Stimulated activated naive CD8-positive, alpha-beta T cell treated with anti-CD3 and anti-CD28 coated beads, Interleukin-15, Interleukin-2, amounts not matched to agents 100 U/mL and 50 U/mL, for 24 hours (primary cell): Measurements from ENCODE around the gene WFDC2.
A peak's percentile ranks its signal among the peaks of the same experiment; 100 is the strongest.
"Not testable (repeated sequence)": the region's sequence is repeated elsewhere in the genome, so short reads cannot be mapped to it uniquely, and the experiment has no call there.

Experiments
- ATAC-seq: fragments of 150-1000 bp; cut with Tn5 transposase; one replicate; pipeline ENCODE4 v1.10.0; 2021
- DNase-seq: peaks from one replicate; pipeline ENCODE4 v3.0.0; 2021

Gene WFDC2

DNA sequence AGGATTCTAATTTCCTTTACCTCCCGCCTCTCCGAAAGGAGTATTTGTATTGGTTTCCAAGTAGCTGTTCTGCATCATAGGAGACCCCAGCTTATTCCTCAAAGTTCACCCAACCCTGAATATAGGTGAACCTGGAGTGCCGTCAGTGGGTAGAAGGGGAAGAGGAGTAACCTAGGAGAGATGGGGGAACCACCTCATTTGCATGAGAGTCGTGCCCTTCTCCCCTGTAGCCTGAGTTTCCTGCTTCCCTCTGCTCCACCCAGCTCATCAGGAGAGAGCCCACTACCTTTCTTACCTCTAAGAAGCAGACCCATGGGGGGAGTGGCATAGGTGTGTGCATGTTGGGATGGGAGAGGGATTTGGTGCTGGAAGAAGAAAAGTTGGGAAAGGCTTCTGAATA lies 17.3 kb upstream of the WFDC2 start:
- peak; percentile 26 for ATAC-seq
- no peak for DNase-seq

DNA sequence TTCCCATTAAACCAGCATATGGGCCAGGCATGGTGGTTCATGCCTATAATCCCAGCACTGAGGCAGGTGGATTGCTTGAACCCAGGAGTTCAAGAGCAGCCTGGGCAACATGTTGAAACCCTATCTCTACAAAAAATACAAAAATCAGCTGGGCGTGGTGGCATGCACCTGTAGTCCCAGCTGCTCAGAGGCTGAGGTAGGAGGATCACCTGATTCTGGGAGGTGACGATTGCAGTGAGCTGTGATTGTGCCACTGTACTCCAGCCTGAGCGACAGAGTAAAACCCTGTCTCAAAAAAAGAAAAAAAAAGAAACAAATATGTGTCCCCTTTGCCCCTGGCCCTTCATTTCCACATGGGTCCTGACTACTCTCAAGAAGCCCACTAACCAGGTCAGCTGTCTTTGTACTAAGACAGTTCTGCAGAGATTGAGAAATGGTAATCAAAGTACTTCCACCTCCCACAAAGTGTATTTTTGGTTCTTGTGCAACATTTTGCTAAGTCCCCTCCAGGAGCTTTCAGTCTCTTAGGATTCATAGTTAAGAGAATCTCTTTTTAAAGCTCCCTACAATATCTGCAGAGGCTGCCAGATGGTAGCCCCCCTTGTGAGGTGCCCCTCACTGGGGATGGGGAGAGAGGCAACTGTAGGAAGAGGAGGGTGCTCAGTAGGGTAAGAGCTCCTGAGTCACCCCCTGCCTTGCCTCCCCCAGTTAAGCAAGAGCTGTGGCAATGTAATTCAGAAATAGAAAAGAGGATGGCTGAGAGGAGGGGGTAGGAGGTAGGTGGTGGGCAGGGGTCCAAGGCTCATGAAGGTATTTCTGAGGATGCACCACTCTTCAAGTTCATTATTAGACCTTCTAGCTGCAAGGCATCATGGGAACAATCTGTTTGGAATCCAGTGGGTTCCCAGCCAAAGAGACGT lies 16.5 kb upstream of the WFDC2 start:
- ATAC-seq (no peak), DNase-seq (no peak)

DNA sequence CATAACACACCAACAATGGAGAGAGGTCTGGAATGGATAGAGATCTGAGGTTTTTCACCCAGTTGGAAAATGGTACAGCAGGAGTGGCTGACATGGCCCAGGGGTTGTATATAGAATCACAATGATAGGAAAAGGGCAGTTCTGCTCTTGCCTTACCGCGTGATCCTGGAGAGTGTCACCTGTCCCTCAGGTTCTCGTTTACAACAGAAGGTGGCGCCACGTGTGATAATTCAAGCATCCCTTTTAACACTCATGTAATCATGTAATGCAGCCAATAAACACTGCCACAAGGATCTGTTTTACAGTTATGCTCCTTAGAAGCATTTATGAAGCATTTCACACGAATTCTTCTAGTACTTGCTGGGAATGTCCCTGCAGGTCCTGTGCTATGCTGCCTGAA lies 12.9 kb upstream of the WFDC2 start:
- ATAC-seq, result peak; percentile 47

DNA sequence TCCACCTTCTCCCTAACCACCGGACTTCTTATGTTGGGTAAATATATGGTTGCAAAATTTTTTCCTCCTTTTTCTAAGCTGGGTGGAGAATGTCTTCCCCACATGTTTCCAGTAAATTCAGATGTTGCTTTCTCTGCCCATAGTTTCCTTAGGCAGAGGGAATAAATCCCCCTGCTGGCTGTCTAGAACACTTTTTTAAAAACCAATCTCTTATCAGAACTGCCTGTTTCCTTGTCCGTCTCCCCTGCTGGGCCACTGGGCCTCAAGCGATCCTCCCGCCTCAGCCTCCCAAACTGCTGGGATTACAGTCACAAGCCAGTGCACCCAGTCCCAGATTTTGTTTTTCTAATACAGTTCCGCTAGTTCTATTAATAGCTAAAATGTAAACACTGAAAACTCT lies 9.9 kb upstream of the WFDC2 start:
- no peak for ATAC-seq
- no peak for DNase-seq

More for the DNA sequence above, 12.9 kb upstream of the WFDC2 start:
- peak; percentile 55 for DNase-seq

DNA sequence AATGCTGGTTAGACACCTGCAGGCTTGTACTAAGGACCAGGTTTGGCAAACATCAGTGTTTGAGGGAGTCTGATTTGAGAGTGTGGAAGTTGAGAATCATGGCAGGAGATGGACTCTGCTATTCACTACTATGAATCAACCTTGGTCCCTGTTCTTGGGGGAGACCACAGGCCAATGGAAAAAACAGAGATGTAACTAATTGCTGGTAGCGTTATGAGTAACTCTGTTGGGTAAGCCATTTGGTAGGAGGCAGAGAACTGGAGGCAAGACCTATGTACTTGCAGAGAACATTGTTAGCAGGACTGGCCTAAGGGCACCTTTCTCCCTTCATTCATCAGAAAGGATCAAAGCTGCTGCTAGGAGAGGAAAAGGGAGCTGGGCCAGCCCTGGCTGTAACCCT lies 8.3 kb upstream of the WFDC2 start:
- ATAC-seq (peak; percentile 81), DNase-seq (no peak)

DNA sequence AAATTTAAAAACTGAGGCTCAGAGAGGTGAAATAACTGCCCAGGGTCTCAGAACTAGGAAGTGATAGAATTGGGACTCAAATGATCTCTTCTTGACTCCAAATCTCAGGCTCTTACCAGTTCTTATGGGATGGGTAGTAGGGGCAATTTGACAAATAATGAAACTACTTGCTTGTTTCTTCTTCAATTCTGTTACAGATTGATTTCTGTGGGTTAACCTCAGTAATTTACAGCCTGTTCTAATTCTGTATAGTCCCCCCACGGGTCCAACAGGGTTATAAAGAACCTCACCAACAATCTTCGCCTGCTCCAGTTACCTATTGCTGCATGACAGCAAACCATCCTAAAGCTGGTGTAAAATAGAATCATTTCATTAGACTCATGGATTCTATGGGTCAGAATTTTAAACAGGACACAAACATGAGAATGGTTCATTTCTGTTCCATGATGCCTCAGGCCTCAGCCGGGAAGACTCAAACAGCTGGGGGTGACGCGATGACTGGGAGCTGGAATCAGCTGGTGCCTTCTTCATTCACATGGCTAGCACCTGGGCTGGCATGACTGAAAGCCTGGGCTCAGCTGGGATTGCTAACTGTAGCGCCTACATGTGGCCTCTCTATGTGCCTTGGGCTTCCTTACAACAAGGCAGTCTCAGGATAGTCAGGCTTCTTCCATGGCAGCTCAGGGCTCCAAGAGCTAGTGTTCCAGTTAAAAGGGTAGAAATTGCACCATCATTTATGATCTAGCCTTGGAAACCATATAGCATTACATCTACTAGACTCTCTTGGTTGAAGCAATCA lies 6.6 kb upstream of the WFDC2 start:
- ATAC-seq (no peak), DNase-seq (no peak)

DNA sequence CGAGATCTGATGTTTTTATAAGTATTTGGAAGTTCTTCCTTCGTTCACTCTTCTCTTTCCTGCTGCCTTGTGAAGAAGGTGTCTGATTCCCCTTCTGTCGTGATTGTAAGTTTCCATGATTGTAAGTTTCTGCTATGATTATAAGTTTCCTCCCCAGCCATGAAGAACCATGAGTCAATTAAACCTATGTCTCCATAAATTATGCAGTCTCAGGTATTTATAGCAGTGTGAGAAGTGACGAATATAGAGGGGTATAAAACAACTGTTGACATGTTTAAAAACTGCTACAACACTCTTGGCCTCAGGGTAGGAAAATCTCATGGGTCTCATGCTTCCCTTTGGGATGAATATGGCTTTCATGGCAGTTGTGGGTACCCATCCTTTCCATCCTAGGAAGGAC lies 5.8 kb upstream of the WFDC2 start:
- peak; percentile 42 for ATAC-seq
- DNase-seq, result no peak

DNA sequence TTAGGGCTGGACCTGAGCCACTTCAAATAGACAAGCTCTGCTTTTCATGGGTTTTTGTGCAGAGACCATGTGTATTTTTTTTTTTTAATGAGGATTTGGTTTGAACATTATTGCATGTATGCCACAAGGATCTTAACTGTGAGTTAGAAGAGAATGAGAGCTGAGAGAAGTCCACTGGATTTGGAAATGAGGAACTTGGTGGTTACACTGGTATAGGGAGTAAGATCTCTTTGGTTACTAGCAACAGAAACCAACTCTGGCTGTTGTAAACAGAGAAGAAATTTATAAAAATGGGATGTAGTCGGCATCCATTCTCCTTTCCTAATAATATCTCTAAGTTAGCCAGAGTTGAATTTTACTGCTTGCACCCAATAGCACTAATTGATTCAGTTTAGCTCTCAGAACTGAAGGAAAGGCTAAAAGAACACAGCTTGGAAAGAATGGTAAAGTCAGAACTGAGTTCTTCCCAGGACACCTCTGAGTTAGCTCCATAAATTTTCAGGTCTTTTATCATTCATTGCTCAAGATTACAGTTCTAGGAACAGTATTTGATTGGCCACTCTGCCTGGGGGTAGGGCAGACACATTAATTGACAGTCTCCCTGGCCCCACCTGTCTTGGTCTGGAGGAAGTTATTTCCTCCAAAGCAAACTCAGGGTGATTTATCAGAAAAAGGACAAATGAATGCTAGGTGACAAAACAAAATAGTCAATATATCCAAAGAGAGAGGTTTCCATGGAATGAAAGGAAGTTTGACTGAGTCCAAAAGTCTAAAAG lies 3.9 kb upstream of the WFDC2 start:
- no peak for ATAC-seq
- DNase-seq, result no peak

DNA sequence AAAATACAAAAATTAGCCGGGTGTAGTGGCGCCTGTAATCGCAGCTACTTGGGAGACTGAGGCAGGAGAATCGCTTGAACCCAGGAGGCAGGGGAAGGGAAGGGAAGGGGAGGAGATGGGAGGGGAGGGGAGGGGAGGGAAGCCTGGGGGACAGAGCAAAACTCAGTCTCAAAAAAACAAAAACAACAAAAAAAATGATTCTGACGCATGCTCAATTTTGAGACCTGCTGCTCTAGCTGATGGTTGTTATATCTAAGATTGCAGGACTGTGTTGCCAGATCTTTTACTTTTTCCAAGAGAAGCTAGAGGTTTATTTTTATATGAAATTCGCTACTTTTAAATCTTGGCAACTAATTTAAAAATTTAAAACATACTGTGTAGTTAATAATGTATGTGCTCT lies 2.4 kb upstream of the WFDC2 start:
- no peak for ATAC-seq

DNA sequence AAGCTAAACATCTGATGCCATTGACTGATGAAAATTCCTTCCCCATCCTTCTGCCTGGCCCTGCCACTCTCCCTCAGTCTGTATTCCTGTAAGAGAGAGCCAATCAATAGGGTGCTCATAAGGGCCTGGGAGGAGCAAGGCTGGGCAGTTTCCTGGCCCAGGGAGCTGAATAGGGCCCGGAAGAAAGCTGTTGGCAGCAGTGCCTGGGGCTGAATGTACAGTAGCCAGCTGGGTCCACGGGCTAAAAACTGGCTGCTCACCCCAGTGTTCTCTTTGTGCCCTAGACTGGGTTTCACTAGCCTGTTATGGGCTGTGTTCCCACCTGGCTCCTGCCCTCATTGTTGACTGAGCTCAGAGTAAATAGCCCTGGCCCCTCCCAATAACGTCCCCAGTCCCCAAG lies 1.7 kb upstream of the WFDC2 start:
- no peak for DNase-seq
- ATAC-seq, result no peak

More for the DNA sequence above, 2.4 kb upstream of the WFDC2 start:
- DNase-seq, result no peak

DNA sequence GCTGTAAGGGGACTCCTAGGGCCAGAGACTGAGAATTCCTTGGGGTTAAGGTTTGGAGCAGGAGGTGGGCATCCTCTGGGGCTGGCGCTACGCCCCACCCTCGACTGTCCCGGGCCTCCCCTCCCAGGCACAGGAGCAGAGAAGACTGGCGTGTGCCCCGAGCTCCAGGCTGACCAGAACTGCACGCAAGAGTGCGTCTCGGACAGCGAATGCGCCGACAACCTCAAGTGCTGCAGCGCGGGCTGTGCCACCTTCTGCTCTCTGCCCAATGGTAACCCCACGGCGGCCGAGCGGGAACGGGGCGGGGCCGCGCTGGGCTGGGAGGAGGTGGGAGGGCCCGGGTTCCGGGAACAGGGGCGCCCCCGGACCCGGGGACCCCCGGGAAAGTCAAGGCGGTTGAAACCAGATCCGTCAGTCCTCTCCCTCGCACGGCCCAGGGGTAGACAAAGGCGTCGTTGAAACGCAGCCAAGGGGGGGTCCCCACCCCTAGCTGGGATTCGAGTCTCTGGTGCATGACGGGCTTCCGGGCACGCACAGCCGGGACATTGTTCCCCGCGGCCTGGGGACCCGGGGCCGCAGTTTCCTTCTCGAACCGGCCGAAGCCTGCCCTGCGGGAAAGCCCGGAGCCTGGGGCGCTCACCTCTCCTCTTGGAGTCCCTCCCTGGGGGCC lies 844 bp downstream of the WFDC2 start:
- ATAC-seq (peak; percentile 86), DNase-seq (peak; percentile 60)

DNA sequence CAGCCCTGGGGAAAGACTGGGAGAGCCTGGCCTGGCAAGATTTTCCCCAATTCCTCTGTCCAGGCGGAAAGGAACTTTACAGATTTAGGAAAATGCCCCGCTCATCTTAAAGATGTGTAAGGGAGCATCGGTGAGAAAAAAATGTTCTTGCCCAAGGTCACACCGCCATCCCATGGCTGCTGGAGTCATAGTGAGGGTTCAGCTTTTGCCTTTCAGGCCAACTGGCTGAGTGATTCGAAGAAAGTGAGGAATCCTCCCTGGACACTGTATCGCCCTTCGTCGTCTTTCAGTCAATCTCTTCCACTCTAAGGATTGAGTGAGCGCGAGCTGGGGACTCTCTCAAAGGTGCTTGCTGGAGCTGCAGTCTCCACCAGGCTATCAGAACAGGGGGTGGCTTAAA lies 1.4 kb downstream of the WFDC2 start:
- ATAC-seq (no peak), DNase-seq (peak; percentile 14)

DNA sequence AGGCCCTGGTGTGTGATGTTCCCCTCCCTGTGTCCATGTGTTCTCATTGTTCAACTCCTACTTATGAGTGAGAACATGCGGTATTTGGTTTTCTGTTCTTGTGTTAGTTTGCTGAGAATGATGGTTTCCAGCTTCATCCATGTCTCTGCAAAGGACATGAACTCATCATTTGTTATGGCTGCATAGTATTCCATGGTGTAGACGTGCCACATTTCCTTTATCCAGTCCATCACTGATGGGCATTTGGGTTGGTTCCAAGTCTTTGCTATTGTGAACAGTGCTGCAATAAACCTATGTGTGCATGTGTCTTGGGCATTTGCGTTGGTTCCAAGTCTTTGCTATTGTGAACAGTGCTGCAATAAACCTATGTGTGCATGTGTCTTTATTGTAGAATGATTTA lies 2.7 kb downstream of the WFDC2 start:
- ATAC-seq, DNase-seq: not testable (repeated sequence)

DNA sequence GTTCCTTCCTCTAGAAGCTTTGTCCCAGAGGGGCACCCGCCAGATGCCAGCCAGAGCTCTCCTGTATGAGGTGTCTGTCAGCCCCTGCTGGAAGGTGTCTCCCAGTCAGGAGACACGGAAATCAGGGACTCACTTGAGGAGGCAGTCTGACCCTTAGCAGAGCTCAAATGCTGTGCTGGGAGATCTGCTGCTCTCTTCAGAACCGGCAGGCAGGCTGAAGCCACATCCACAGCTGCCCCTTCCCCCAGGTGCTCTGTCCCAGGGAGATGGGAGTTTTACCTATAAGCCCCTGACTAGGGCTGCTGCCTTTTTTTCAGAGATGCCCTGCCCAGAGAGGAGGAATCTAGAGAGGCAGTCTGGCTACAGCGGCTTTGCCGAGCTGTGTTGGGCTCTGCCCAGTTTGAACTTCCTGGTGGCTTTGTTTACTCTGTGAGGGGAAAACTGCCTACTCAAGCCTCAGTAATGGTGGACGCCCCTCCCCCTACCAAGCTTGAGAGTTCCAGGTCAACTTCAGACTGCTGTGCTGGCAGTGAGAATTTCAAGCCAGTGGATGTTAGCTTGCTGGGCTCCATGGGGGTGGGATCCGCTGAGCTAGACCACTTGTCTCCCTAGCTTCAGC lies 8.1 kb downstream of the WFDC2 start:
- DNase-seq, ATAC-seq: not testable (repeated sequence)

DNA sequence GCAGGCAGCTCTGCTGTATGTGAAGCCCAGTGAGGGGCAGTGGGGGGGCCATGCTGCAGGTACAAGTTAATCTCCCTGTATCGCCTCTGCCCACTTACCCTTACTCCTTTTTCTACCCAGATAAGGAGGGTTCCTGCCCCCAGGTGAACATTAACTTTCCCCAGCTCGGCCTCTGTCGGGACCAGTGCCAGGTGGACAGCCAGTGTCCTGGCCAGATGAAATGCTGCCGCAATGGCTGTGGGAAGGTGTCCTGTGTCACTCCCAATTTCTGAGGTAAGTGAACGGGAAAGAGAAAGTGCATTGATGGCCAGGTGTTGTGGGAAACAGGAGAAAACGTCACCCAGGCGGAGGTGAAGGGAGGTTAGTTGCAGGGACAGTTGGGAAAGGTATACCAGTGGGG lies 10.3 kb downstream of the WFDC2 start:
- no peak for DNase-seq
- no peak for ATAC-seq

DNA sequence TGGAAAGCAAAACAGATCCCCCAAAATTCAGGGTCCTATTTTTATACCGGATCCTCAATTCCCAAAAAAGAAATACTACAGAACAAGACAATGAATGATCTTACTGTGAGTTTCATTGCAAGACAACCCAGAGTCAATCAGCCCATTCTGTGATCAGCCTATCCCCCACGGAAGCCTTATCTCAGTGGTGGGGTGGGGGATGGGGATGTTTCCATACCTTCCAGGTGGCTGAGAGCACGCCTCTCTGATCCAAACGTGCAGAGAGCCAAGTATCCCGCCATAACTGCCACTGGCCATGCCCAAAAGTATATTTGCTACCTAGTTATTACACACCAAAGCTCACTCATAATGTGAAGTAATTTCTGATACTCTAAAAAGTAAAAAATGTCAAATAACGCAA lies 15.1 kb downstream of the WFDC2 start:
- no peak for DNase-seq
- ATAC-seq, result no peak

DNA sequence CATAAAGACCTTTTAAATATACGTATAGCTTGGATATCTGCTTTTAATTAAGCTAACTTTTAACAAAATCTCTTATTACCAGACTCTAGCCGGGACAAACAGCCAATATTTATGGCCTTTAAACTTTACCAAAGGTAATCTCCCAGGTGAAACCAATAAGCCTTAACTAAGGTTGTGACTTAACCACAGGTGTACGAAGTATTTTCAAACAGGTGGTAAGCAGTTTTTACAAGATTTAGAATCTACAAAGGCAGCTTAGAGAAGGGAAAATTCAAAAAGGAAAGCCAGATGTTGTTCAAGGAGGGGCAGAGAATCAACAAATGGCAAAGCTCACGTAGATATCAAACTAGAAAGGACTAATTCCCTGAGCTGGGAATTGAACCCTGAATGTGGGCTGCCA lies 15.8 kb downstream of the WFDC2 start:
- ATAC-seq (no peak), DNase-seq (no peak)

DNA sequence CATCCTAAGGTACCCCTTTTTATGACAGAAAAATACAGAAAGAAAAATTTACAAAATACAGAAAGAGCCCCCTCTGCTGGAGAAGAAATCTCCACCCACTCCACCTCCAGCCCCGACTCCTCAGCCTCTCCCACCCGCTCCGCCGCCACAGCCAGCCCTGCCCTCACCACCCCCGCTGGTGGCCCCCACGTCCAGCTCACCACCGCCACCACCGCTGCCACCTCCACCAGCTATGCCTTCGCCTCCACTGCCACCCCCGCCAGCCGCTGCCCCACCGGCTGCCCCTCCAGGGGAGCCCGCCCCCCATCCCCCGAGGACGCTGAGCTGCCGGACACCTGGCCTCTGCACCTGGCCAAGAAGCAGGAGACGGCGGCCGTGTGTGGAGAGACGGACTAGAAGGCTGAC lies 17.7 kb downstream of the WFDC2 start:
- DNase-seq (peak; percentile 13), ATAC-seq (no peak)

DNA sequence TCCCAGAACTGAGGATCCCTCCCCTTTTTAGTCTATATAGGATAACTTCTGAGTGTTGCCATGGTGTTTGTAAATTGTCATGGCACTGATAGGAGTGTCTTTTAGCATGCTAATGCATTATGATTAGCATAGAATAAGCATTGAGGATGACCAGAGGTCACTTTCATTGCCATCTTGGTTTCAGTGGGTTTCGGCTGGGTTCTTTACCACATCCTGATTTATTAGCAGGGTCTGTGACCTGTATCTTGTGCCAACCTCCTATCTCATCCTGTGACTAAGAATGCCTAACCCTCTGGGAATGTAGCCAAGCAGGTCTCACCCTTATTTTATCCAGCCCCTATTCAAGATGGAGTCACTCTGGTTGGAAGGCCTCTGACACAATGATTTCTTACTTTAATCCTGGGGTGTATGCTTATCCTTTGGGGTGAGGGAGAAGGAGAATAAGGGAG lies 19.6 kb downstream of the WFDC2 start:
- DNase-seq, result no peak
- ATAC-seq, result no peak

DNA sequence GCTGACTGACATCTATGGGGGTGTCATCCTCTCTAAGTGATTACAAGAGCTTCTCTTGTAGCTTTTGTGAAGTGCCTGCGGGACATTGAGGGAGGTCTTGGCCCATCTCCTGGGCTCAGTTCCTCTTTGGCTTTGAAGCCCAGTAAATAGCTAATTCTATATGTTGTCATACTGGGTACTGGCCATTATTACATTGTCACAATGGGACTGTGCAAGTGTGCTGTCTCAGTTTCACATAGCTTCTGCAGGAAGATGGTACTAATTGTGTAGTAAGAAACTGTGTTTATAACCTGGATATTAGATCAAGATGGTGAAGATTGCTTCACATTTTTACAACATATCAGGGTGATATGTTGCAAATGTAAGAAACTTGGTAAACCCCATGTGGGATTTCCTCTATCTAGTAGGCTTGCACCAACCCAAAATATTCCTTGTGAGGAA lies 26.0 kb downstream of the WFDC2 start:
- ATAC-seq (no peak), DNase-seq (no peak)

DNA sequence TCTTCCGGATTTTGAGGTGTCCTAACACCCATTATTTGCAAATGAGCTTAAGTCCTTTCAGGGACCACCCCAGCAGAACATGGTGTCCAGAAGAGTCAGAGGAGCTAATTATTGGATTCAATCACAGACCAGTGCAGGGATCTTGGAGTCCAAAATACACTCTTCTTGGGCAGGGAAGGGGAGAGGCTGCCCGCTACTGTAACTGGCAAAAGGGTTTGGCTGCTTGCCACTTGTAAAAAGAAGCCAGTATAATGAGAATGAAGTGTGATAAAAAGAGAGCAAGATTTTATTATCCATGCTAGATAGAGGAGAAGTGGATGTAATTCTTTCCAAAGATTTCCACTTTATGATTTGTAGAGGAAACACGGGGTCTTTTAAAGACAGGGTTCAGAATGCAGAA lies 26.6 kb downstream of the WFDC2 start:
- ATAC-seq, result no peak
- DNase-seq, result no peak
